ENCODE measurements around the gene RSL1D1.
"Not testable (repeated sequence)": the region's sequence is repeated elsewhere in the genome, so short reads cannot be mapped to it uniquely, and the experiment has no call there.

The RSL1D1 gene

DNA sequence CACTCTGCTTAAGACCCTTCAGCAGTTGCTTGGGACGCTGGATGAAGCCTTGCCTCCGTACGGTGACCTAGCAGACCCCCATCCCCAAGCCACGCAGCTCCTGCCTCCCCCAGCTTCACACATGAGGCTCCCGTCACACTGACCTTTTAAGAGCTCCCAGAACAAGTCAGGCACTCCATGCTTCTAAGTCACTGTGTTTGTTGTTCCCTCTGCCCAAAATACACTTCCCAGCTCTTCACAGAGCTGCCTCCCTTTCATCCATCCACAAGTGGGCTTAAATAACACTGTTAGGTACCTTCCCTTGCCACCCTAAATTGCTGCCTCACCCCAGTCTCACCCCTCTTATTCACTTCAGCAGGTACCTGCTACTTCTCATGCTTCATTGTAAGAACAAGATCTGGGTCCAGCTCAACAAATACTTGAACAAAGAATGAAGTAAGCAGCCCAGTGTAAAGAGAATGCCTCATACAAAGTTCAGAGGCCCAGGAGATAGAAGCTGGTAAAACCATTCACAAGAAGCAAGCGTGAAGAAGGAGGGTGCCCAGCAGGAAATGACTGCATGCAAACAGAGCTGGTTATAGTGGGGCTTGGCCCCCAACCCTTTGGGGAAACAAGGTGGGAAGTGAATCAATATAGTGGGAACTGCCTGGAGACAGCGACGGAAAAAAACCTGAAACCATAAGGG is 60.1 kb downstream of the RSL1D1 start:
- TF ChIP-seq, protein P1, sequence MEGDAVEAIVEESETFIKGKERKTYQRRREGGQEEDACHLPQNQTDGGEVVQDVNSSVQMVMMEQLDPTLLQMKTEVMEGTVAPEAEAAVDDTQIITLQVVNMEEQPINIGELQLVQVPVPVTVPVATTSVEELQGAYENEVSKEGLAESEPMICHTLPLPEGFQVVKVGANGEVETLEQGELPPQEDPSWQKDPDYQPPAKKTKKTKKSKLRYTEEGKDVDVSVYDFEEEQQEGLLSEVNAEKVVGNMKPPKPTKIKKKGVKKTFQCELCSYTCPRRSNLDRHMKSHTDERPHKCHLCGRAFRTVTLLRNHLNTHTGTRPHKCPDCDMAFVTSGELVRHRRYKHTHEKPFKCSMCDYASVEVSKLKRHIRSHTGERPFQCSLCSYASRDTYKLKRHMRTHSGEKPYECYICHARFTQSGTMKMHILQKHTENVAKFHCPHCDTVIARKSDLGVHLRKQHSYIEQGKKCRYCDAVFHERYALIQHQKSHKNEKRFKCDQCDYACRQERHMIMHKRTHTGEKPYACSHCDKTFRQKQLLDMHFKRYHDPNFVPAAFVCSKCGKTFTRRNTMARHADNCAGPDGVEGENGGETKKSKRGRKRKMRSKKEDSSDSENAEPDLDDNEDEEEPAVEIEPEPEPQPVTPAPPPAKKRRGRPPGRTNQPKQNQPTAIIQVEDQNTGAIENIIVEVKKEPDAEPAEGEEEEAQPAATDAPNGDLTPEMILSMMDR (IDR thresholded peaks at IDR 0.05; ENCODE audit: extremely low read depth, missing control alignments): no peak
- no peak for DNase-seq (ENCODE audit: low spot score)

DNA sequence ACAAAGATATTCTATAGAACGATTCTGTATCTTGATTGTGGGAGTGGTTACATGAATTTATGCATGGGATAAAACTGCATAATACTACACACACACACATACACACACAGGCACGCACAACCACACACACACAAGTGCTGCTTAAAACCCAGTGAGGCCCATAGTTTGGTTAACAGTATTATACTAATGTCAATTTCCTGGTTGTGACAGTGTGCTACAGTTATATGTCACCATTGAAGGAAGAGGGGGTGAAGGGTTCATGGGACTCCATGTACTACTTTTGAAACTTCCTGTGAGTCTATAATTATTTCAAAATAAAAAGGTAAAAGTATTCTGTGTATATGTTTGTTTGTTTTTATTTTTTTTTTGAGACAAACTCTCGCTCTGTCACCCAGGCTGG is 62.4 kb downstream of the RSL1D1 start:
- TF ChIP-seq, protein P1 (IDR thresholded peaks at IDR 0.05; ENCODE audit: extremely low read depth, missing control alignments): no peak
- DNase-seq (ENCODE audit: low spot score): no peak

DNA sequence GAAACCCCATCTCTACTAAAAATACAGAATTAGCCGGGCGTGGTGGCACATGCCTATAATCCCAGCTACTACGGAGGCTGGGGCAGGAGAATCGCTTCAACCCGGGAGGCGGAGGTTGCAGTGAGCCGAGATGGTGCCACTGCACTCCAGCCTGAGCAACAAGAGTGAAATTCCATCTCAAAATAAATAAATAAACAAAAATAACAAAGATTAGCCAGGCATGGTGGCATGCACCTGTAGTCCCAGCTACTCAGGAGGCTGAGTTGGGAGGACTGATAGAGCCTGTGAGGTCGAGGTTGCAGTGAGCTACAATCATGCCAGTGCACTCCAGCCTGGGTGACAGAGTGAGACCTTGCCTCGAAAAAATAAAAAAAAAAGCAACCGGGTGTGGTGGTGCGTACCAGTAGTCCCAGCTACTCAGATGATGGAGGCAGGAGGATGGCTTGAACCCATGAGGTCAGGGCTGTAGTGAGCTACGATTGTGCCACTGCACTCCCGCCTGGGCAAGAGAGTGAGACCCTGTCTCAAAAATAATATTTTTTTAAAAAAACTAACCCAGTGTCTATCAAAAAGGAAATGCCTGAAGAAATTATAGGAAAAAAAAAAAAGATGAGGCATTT is 66.3 kb downstream of the RSL1D1 start:
- not testable (repeated sequence) for DNase-seq (ENCODE audit: low spot score)

DNA sequence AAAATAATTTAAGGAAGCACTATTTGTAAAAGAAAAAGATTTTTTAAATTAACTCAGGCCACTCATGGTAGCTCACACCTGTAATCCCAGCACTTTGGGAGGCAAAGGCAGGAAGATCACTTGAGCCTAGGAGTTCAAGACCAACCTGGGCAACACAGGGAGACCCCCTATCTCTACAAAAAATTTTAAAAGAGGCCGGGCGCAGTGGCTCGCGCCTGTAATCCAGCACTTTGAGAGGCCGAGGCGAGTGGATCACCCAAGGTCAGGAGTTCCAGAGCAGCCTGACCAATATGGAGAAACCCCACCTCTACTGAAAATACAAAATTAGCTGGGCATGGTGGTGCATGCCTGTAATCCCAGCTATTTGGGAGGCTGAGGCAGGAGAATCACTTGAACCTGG is 67.0 kb downstream of the RSL1D1 start:
- not testable (repeated sequence) for DNase-seq (ENCODE audit: low spot score)

DNA sequence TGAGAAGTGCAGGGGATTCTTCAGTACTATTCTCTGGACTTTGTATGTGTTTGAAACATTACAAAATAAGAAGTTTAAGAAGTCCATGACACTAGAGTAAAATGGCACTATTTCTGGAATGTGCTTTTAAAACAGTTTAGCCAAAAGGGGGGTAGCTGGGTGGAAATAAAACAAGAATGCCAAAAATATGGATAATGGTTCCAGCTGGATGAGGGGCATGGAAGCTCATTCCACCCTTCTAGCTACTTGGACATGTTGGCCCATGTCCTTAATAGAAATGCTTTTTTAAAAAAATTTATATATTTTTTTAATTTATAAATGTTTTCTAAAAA is 67.3 kb downstream of the RSL1D1 start:
- TF ChIP-seq, protein P1 (IDR thresholded peaks at IDR 0.05; ENCODE audit: extremely low read depth, missing control alignments): no peak
- no peak for DNase-seq (ENCODE audit: low spot score)

Measured in GM20000 (cell line).